ENCODE measurements around the gene COPS4. TPM values are rescaled to one million over a fixed set of nuclear protein-coding genes. Genes with fewer than 3 reads are reported as not detected.
A peak's percentile ranks its signal among the peaks of the same experiment; 100 is the strongest.
"Not testable (repeated sequence)": the region's sequence is repeated elsewhere in the genome, so short reads cannot be mapped to it uniquely, and the experiment has no call there.

COPS4 gene
- total RNA-seq, 4 donors from 2014 or later, result 29.5 to 62.1 (median 43.0) TPM

GRCh38 chr4:83013420-83013867 lies 21.5 kb upstream of the COPS4 start:
- no peaks in the 10 kb centered on the region for H3K36me3 ChIP-seq
- H3K4me3 ChIP-seq, result peak overlapping the region; percentile 42 to 81 (median 70)
- DNase-seq (ENCODE audit: low spot score in 2 of 2), result no peak
- no peak for TF ChIP-seq POLR2A (IDR thresholded peaks at IDR 0.05)
- no peak for TF ChIP-seq CTCF (IDR thresholded peaks at IDR 0.05)
- TF ChIP-seq EP300 (IDR thresholded peaks at IDR 0.05), result no peak
- H3K9me3 ChIP-seq, result no peaks in the 10 kb centered on the region
- peak overlapping the region; percentile 60 to 89 (median 82) for H3K27ac ChIP-seq
- no peaks in the 10 kb centered on the region for H3K27me3 ChIP-seq
- 6 to 7% methylated on average over 13 of the region's 13 CpGs for WGBS, 2 donors
- peaks cover 7 to 36% (median 19%) of the 10 kb centered on the region in 4 donors for H3K4me1 ChIP-seq

- TF ChIP-seq EP300 (IDR thresholded peaks at IDR 0.05) (no peak), CTCF (IDR thresholded peaks at IDR 0.05) (no peak), POLR2A (IDR thresholded peaks at IDR 0.05) (no peak)
- Histone ChIP-seq H3K9me3 (no peaks in the 10 kb centered on the region), H3K27ac (peak overlapping the region in 3 of 4 donors; percentile 80 to 89 (median 85)), H3K4me1 (peaks cover 7 to 33% (median 15%) of the 10 kb centered on the region in 4 donors), H3K36me3 (no peaks in the 10 kb centered on the region), H3K4me3 (peak overlapping the region in 1 of 4 donors; percentile 65), H3K27me3 (no peaks in the 10 kb centered on the region)
- DNase-seq (ENCODE audit: low spot score in 2 of 2), result no peak
These were observed 21.1 kb upstream of the COPS4 start for GRCh38 chr4:83013902-83014301.

GRCh38 chr4:83019794-83020494 lies 15.0 kb upstream of the COPS4 start:
- H3K27ac ChIP-seq, result no peak overlapping the region
- H3K4me1 ChIP-seq, result no peaks in the 10 kb centered on the region
- 81 to 85% methylated on average over 3 of the region's 3 CpGs for WGBS, 2 donors
- H3K9me3 ChIP-seq, result peaks cover 0 to 5% (median 0%) of the 10 kb centered on the region in 4 donors
- no peaks in the 10 kb centered on the region for H3K27me3 ChIP-seq
- TF ChIP-seq POLR2A (IDR thresholded peaks at IDR 0.05) (no peak), CTCF (IDR thresholded peaks at IDR 0.05) (no peak), EP300 (IDR thresholded peaks at IDR 0.05) (no peak)
- H3K4me3 ChIP-seq, result no peak overlapping the region
- DNase-seq (ENCODE audit: low spot score in 2 of 2), result no peak
- no peaks in the 10 kb centered on the region for H3K36me3 ChIP-seq

GRCh38 chr4:83022724-83023450 lies 12.1 kb upstream of the COPS4 start:
- 74 to 77% methylated on average over 2 of the region's 2 CpGs for WGBS, 2 donors
- H3K36me3 ChIP-seq, result no peaks in the 10 kb centered on the region
- no peak for DNase-seq (ENCODE audit: low spot score in 2 of 2)
- no peak overlapping the region for H3K4me3 ChIP-seq
- no peak overlapping the region for H3K27ac ChIP-seq
- H3K27me3 ChIP-seq, result no peaks in the 10 kb centered on the region
- TF ChIP-seq POLR2A (IDR thresholded peaks at IDR 0.05) (no peak), EP300 (IDR thresholded peaks at IDR 0.05) (no peak), CTCF (IDR thresholded peaks at IDR 0.05) (no peak)
- peaks cover 0 to 14% (median 0%) of the 10 kb centered on the region in 4 donors for H3K9me3 ChIP-seq
- no peaks in the 10 kb centered on the region for H3K4me1 ChIP-seq

GRCh38 chr4:83023599-83023998 lies 11.4 kb upstream of the COPS4 start:
- not testable (repeated sequence) for H3K4me1 ChIP-seq; DNase-seq (ENCODE audit: low spot score in 2 of 2); H3K4me3 ChIP-seq; H3K27me3 ChIP-seq; H3K27ac ChIP-seq; H3K36me3 ChIP-seq
- 97 to 100% methylated on average over 1 of the region's 1 CpG for WGBS, 2 donors
- H3K9me3 ChIP-seq, result peaks cover 0 to 14% (median 0%) of the 10 kb centered on the region in 4 donors
